Adrenal gland (tissue), 5 donors: ENCODE data around the gene SMIM14.

ENCODE experiments used
- CTCF ChIP-seq, 6 experiments: fragments of 450-650 bp in 4 of 6; fragments of 200-600 bp in 2 of 6; sonication (generic) in 1 of 6; IDR thresholded peaks; 1 replicate in 5 of 6; 2 replicates in 1 of 6; pipeline versions ENCODE4 v1.5.1 to v1.8.0; 2016 to 2021; ENCODE audit warnings: antibody characterized with exemption in 6 of 6, mild to moderate bottlenecking in 2 of 6, moderate library complexity in 1 of 6
- POLR2A ChIP-seq, 2 donors: fragments of 450-650 bp; IDR thresholded peaks; one replicate each; pipeline ENCODE4 v1.6.1; 2017; ENCODE audit warnings: antibody characterized with exemption in 2 of 2, mild to moderate bottlenecking in 2 of 2, moderate library complexity in 1 of 2
- donor health status: DM: no; HTN: no; CAD: no.

DNA sequence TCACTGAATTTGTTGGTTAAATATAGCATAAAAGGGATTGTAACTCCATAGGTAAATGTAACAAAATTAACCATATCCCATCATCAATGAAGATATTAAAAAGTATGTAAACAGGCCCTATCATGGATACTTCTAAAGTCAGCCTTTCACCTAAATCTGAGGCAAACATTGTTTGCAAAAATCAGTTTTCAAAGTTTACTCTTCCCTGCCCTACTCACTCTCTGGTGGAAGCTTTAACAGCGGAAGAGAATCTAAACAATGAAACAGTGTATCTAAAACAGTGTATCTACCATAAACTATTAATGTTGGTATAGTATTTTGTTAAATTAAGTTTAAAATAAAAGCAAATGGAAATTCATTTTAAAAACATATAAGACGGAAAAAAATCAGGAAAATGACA lies 21.1 kb downstream of the SMIM14 start:
- TF ChIP-seq POLR2A (IDR thresholded peaks at IDR 0.05), result no peak
- no peak for TF ChIP-seq CTCF (IDR thresholded peaks at IDR 0.05)
